Ascending aorta (tissue), 2 donors: ENCODE results near the gene SGCD. TPM values are rescaled to one million over a fixed set of nuclear protein-coding genes. Genes with fewer than 3 reads are reported as not detected.

Experiments used
- DNase-seq, 2 donors: peaks; one replicate each; pipeline ENCODE4 v3.0.0-alpha.2; 2019; ENCODE audit warnings: low spot score in 2 of 2
- H3K27ac ChIP-seq, 2 donors: fragments of 200-600 bp; sonication (generic); one replicate each; pipeline ENCODE4 v1.5.1; 2016 to 2017; ENCODE audit warnings: mild to moderate bottlenecking in 1 of 2
- H3K27me3 ChIP-seq: fragments of 200-600 bp; sonication (generic); one replicate; pipeline ENCODE4 v1.5.1; 2017
- H3K36me3 ChIP-seq, 2 donors: fragments of 200-600 bp; sonication (generic); one replicate each; pipeline ENCODE4 v1.5.1; 2016
- H3K4me1 ChIP-seq, 2 donors: fragments of 200-600 bp; sonication (generic); one replicate each; pipeline ENCODE4 v1.5.1; 2016 to 2017; ENCODE audit warnings: mild to moderate bottlenecking in 1 of 2
- H3K4me3 ChIP-seq, 2 donors: fragments of 200-600 bp; sonication (generic); one replicate each; pipeline ENCODE4 v1.5.1; 2016 to 2017; ENCODE audit warnings: mild to moderate bottlenecking in 1 of 2
- H3K9me3 ChIP-seq, 2 donors: fragments of 200-600 bp; sonication (generic); one replicate each; pipeline ENCODE4 v1.5.1; 2016
- intact Hi-C: fragments of 100-400 bp; cut with DNase I; formaldehyde crosslinking; loops from one replicate; pipeline ENCODE4 v1.15.1; 2023
- total RNA-seq: library from RNA; depleted of rRNA; stranded (reverse); fragments of >200 nt; gene quantifications from one replicate; pipeline ENCODE4 v1.1.0, GENCODE V29; 2016
- TF ChIP-seq, protein P1 (sequence below), 3 experiments: fragments of 200-600 bp in 2 of 3; fragments of 450-650 bp in 1 of 3; sonication (generic) in 2 of 3; IDR thresholded peaks; one replicate each; pipeline ENCODE4 v1.5.1; 2016 to 2019; ENCODE audit warnings: antibody characterized with exemption in 3 of 3, mild to moderate bottlenecking in 1 of 3, moderate library complexity in 1 of 3

SGCD gene
- total RNA-seq, 1 donor from 2014 or later, result 4.0 TPM

DNA sequence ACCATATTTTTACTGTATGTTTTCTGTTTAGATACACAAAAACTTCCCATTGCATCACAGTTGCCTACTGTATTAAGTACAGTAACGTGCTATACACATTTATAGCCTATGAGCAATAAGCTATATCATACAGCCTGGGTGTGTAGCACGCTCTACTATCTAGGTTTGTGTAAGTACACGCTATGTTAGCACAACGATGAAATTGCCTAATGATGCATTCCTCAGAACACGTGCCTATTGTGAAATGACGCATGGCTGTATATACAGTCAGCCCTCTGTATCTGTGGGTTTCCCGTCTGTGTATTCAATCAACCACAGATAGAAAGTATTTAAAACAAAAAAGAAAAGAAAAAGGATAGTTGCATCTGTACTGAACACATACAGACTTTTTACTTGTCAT lies 64.2 kb downstream of the SGCD start:
- no peak overlapping the region for H3K27ac ChIP-seq
- DNase-seq, result no peak
- H3K36me3 ChIP-seq, result no peaks in the 10 kb centered on the region
- no peak overlapping the region for H3K4me3 ChIP-seq
- intact Hi-C loops, result no loop called here
- H3K27me3 ChIP-seq, result no peaks in the 10 kb centered on the region
- TF ChIP-seq, protein P1, sequence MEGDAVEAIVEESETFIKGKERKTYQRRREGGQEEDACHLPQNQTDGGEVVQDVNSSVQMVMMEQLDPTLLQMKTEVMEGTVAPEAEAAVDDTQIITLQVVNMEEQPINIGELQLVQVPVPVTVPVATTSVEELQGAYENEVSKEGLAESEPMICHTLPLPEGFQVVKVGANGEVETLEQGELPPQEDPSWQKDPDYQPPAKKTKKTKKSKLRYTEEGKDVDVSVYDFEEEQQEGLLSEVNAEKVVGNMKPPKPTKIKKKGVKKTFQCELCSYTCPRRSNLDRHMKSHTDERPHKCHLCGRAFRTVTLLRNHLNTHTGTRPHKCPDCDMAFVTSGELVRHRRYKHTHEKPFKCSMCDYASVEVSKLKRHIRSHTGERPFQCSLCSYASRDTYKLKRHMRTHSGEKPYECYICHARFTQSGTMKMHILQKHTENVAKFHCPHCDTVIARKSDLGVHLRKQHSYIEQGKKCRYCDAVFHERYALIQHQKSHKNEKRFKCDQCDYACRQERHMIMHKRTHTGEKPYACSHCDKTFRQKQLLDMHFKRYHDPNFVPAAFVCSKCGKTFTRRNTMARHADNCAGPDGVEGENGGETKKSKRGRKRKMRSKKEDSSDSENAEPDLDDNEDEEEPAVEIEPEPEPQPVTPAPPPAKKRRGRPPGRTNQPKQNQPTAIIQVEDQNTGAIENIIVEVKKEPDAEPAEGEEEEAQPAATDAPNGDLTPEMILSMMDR (IDR thresholded peaks at IDR 0.05), result no peak
- H3K9me3 ChIP-seq, result no peaks in the 10 kb centered on the region
- H3K4me1 ChIP-seq, result peaks cover 0 to 3% of the 10 kb centered on the region in 2 donors

DNA sequence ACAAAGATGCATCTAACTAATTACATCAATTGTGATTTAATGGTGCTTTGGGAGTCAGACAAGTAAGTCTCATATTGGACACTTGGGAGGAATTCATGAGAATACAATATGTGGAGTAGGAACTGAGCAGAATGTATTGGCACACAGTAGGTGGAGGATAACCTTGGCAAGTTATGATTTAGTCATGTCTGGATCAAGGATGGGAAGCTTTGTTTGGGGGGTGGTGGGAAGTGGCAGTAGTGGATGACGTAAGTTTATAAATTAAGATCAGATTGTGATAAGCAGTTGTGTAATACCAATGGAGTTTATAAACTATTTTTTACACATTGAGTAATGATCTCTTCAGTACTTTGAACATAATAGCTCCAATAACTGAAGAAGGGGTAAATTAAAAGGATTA lies 67.0 kb downstream of the SGCD start:
- Histone ChIP-seq H3K27me3 (no peaks in the 10 kb centered on the region), H3K4me3 (no peak overlapping the region), H3K27ac (no peak overlapping the region), H3K36me3 (no peaks in the 10 kb centered on the region), H3K9me3 (no peaks in the 10 kb centered on the region), H3K4me1 (peaks cover 0 to 10% of the 10 kb centered on the region in 2 donors)
- intact Hi-C loops, result no loop called here
- no peak for DNase-seq
- TF ChIP-seq, protein P1 (IDR thresholded peaks at IDR 0.05), result no peak

DNA sequence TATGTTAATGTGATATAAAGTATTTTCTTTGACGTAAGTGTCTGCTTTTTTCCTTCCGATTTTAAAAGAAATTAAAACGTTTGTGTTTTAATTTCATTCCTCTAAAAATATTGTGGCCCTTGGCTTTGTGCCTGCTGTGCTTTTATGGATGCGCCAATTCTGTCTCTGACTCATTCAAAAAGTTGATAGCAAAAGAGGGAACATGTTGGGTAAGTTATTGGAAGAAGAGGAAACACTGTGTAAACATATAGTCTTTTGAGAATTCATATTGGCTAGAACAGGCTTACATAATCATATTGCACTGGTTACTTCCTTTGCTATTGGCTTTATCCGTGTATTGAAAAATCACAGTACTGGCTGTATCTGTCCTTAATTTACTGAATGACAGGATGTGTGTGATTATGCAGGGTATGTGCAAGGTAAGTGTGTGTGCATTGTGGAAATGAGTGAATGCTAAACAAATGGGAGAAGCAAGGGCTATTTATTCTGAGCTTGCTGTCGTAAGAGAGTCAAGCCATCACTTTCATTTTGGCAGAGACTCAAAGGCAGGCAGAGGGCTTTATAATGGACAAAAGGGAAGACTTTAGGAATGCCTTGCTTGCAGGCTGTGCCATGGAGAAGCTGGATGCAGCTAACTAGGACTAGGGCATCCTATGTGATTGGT lies 67.8 kb downstream of the SGCD start:
- H3K4me3 ChIP-seq, result no peak overlapping the region
- no peak for DNase-seq
- no peak overlapping the region for H3K27ac ChIP-seq
- H3K27me3 ChIP-seq, result no peaks in the 10 kb centered on the region
- H3K9me3 ChIP-seq, result no peaks in the 10 kb centered on the region
- TF ChIP-seq, protein P1 (IDR thresholded peaks at IDR 0.05), result no peak
- intact Hi-C loops, result no loop called here
- H3K36me3 ChIP-seq, result no peaks in the 10 kb centered on the region
- peaks cover 0 to 10% of the 10 kb centered on the region in 2 donors for H3K4me1 ChIP-seq

DNA sequence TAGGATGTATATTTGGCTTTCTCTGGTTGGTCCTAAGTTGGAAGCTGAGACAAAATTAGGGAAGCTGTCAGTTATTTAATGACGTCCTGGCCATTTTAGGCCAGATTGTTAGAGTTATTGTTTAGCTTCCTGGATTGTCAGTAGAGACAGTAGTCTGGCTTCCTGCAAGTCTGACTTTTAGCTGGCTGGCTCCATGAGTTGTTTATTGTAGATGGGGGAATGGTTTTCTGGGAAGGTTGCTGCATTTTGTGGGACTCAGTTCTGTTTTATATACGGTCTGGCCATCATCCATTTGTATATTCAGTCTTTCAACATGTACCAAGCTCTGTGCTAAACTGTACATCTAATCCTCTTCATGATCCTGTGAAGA lies 68.3 kb downstream of the SGCD start:
- TF ChIP-seq, protein P1 (IDR thresholded peaks at IDR 0.05), result no peak
- peaks cover 0 to 10% of the 10 kb centered on the region in 2 donors for H3K4me1 ChIP-seq
- H3K27me3 ChIP-seq, result no peaks in the 10 kb centered on the region
- H3K36me3 ChIP-seq, result no peaks in the 10 kb centered on the region
- intact Hi-C loops, result no loop called here
- no peaks in the 10 kb centered on the region for H3K9me3 ChIP-seq
- H3K27ac ChIP-seq, result no peak overlapping the region
- DNase-seq, result no peak
- H3K4me3 ChIP-seq, result no peak overlapping the region

DNA sequence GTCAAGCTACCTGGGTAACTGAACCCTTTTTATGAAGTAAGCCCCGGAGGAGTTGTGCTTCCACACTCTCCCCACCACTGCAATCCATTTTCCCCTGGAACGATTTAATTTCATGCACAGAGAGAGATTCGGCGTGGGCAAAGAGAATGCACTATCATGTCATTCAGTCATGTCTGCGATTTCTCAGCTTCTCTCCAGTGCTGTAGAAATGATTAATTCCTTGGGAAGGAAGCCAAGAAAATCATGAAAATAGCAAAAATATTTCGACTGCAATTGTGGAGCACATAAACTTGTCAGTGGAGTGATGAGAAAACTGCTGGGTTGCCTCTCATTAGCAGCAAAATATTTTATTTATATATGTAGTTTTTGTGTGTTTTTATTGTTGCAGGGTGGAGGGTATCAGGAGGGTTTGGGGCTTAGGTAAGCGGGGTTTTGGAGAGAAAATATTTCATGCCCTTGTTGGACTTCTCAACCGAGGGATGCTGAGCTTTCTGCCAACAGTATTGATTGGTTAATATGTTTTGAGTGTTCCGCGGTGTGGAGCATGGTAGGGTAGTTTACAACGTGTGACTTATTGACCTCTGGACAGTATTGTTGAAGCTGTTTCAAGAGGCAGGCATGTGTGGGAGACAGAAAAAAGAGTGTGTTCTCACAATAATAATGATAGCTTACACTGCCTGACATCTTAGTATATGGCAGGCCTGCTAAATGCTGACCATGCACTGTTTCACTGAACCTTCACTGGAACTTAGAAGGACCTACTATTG lies 69.3 kb downstream of the SGCD start:
- TF ChIP-seq, protein P1 (IDR thresholded peaks at IDR 0.05), result no peak
- no peaks in the 10 kb centered on the region for H3K36me3 ChIP-seq
- H3K4me3 ChIP-seq, result no peak overlapping the region
- DNase-seq, result no peak
- no peaks in the 10 kb centered on the region for H3K9me3 ChIP-seq
- H3K27me3 ChIP-seq, result no peaks in the 10 kb centered on the region
- peaks cover 0 to 10% of the 10 kb centered on the region in 2 donors for H3K4me1 ChIP-seq
- intact Hi-C loops, result no loop called here
- no peak overlapping the region for H3K27ac ChIP-seq
